Peyer's patch (tissue), 4 donors: ENCODE measurements around the gene BANP. TPM values are rescaled to one million over a fixed set of nuclear protein-coding genes. Genes with fewer than 3 reads are reported as not detected.
"Not testable (repeated sequence)": the region's sequence is repeated elsewhere in the genome, so short reads cannot be mapped to it uniquely, and the experiment has no call there.

ENCODE experiments used
- DNase-seq, 3 donors: peaks; one replicate each; pipeline ENCODE4 v3.0.0-alpha.2; 2017 to 2019
- H3K27ac ChIP-seq, 4 donors: fragments of 200-600 bp; sonication (generic); one replicate each; pipeline ENCODE4 v1.5.1; 2016 to 2019
- H3K27me3 ChIP-seq, 2 donors: fragments of 200-600 bp; sonication (generic); one replicate each; pipeline ENCODE4 v1.5.1; 2019
- H3K36me3 ChIP-seq, 3 donors: fragments of 200-600 bp; sonication (generic); one replicate each; pipeline ENCODE4 v1.5.1; 2016 to 2019
- H3K4me1 ChIP-seq, 4 donors: fragments of 200-600 bp; sonication (generic); one replicate each; pipeline ENCODE4 v1.5.1; 2016 to 2019
- H3K4me3 ChIP-seq, 4 donors: fragments of 200-600 bp; sonication (generic); 1 replicate in 3 of 4; 2 replicates in 1 of 4; pipeline ENCODE4 v1.5.1; 2016 to 2019; ENCODE audit warnings: mild to moderate bottlenecking in 1 of 4
- H3K9me3 ChIP-seq, 4 donors: fragments of 200-600 bp; sonication (generic); one replicate each; pipeline ENCODE4 v1.5.1; 2016 to 2019; ENCODE audit warnings: mild to moderate bottlenecking in 1 of 4
- CTCF ChIP-seq, 6 experiments: fragments of 450-650 bp in 4 of 6; fragments of 200-600 bp in 2 of 6; sonication (generic) in 1 of 6; IDR thresholded peaks; one replicate each; pipeline ENCODE4 v1.5.1; 2017 to 2019; ENCODE audit warnings: antibody characterized with exemption in 6 of 6, mild to moderate bottlenecking in 3 of 6, moderate library complexity in 1 of 6
- POLR2A ChIP-seq, 2 donors: fragments of 450-650 bp; IDR thresholded peaks; one replicate each; pipeline ENCODE4 v1.5.1; 2017; ENCODE audit warnings: antibody characterized with exemption in 2 of 2, mild to moderate bottlenecking in 2 of 2, moderate library complexity in 2 of 2
- total RNA-seq, 4 donors: library from RNA; depleted of rRNA; stranded (reverse); fragments of >200 nt; gene quantifications; one replicate each; pipeline ENCODE4 v1.1.0, GENCODE V29; 2016

BANP gene, protein sequence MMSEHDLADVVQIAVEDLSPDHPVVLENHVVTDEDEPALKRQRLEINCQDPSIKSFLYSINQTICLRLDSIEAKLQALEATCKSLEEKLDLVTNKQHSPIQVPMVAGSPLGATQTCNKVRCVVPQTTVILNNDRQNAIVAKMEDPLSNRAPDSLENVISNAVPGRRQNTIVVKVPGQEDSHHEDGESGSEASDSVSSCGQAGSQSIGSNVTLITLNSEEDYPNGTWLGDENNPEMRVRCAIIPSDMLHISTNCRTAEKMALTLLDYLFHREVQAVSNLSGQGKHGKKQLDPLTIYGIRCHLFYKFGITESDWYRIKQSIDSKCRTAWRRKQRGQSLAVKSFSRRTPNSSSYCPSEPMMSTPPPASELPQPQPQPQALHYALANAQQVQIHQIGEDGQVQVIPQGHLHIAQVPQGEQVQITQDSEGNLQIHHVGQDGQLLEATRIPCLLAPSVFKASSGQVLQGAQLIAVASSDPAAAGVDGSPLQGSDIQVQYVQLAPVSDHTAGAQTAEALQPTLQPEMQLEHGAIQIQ
- total RNA-seq, result 100 to 1,000 TPM in 1 of 4 donors, 10 to 100 TPM in 3; 27.6 to 113 (median 42.7) TPM

GRCh38 chr16:87950765-87951551 lies at the start of gene BANP:
TSS of gene BANP (plus strand) at chr16:87951434. CDS start at chr16:87975116, 23,682 bp downstream.
- Histone ChIP-seq H3K27me3 (no peaks in the 10 kb centered on the region), H3K27ac (peak within 1 kb of the TSS; percentile 96 to 98 (median 98)), H3K36me3 (no peaks in the 10 kb centered on the region)

DNA sequence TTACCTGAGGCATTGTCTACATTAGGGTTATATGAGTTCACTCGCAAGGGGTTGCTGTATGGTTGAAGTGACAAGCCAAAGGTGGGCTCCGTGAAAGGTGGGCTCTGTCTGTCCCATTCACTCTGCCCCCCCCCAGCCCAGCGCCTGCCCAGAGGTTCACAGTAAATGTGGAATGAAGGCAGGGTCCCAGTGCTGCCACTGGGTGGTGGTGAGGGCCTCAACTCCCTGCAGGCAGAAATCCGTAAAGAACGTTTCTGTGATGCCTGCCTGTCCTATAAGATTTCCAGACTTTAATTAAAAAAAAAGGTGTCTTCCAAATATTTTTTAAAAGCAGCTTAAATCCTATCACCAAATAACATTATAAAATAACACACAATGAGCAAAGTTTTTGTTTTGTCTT lies 46.3 kb upstream of the BANP start:
- not testable (repeated sequence) for H3K27me3 ChIP-seq, H3K4me1 ChIP-seq, H3K9me3 ChIP-seq, H3K36me3 ChIP-seq, H3K27ac ChIP-seq, H3K4me3 ChIP-seq, DNase-seq

More at GRCh38 chr16:87950765-87951551, at the start of gene BANP:
- TF ChIP-seq POLR2A (IDR thresholded peaks at IDR 0.05) (peak in 1 of 2 donors; percentile 51), CTCF (IDR thresholded peaks at IDR 0.05) (peak; percentile 57 to 73 (median 68))
- Histone ChIP-seq H3K4me3 (peak within 1 kb of the TSS; percentile 86 to 99 (median 98)), H3K9me3 (no peaks in the 10 kb centered on the region), H3K4me1 (peaks cover 0 to 44% (median 16%) of the 10 kb centered on the region in 4 donors)
- peak; percentile 96 to 99 (median 99) for DNase-seq

- not testable (repeated sequence) for H3K4me1 ChIP-seq, H3K27me3 ChIP-seq, H3K4me3 ChIP-seq, H3K36me3 ChIP-seq, H3K27ac ChIP-seq, H3K9me3 ChIP-seq, DNase-seq
Observed at GRCh38 chr16:87905521-87905920, 45.7 kb upstream of the BANP start.

DNA sequence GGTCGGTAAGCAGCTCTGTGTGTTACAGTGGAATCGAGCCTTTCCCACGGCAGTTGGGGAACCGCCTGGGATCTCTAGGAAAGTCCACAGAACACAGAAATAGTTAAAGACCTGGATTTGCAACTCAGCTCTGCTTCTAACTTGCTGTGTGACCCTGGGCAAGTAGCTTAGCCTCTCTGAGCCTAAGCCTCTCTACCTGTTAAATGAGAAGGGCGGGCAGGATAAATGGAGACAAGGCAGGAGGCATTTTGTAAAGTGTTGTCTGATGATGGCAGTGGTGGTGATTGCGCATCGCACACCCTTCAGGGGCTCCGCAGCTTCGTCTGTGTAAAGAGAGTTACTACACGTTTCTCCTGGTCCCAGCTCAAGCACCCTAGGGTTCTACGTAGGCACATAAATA lies 43.1 kb upstream of the BANP start:
- not testable (repeated sequence) for H3K4me1 ChIP-seq, H3K36me3 ChIP-seq, H3K9me3 ChIP-seq, H3K27ac ChIP-seq, H3K27me3 ChIP-seq, DNase-seq, H3K4me3 ChIP-seq

DNA sequence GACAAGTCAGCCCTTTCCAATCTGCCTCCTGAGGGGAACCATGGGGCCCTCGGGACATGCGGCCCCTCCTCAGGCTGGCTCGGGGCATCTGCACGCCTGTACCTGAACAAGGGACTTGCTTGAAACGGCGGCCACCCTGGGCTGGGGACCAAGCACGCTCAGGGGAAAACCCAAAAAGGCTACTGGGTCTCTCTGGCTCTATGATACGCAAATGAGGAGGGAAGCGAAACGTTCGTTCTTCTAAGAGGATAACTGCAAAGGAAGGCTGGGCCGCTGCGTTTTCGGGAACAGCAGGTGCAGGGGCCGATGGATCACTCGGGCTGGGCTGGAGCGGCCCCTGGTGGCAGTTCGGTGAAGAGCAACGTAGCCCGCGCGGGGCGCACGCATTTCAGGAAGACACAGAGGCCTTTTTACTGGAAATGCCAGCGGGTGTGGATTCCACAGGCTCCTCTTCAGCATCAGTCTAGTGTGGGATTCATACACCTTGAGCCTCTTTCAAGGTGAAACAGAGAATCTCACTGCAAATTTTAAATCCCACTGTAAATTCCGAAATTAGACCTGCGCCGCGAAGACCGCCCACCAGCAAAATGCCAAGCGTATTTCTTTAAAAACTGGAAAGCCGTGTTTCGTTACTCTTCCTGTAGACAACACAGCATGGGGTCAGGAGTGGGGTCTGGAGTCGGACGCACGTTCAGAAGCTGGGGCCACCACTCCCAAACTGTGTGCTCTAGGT lies 41.9 kb upstream of the BANP start:
- DNase-seq, result peak; percentile 73 to 89 (median 83)
- H3K36me3 ChIP-seq, H3K9me3 ChIP-seq, H3K27me3 ChIP-seq, H3K4me1 ChIP-seq, H3K27ac ChIP-seq, H3K4me3 ChIP-seq: not testable (repeated sequence)
- peak; percentile 85 to 90 (median 86) for TF ChIP-seq CTCF (IDR thresholded peaks at IDR 0.05)

- peak overlapping the region in 1 of 4 donors; percentile 17 for H3K27ac ChIP-seq
- not testable (repeated sequence) for H3K4me1 ChIP-seq
Observed at GRCh38 chr16:87911106-87911763, 40.0 kb upstream of the BANP start.

DNA sequence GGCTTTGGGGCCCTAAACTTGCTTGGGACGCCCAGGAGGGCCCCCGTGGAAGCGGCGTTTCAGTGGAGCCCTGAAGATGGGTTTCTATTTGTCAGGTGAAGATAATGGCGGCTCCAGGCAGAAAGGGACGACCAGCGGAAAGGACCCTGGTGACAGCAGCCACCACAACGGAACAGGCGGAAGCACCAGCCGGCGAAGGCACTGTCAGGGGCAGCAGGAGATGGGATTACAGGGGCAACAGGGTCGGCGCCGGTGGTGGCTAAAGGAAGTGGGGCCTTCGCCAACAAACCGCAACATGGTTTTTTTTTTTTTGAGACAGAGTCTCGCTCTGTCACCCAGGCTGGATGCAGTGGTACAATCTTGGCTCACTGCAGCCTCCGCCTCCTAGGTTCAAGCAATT lies 38.5 kb upstream of the BANP start:
- not testable (repeated sequence) for H3K27ac ChIP-seq, DNase-seq, H3K9me3 ChIP-seq, H3K4me3 ChIP-seq, H3K36me3 ChIP-seq, H3K27me3 ChIP-seq, H3K4me1 ChIP-seq

More at GRCh38 chr16:87911106-87911763, 40.0 kb upstream of the BANP start:
- not testable (repeated sequence) for H3K9me3 ChIP-seq, H3K4me3 ChIP-seq, H3K27me3 ChIP-seq, H3K36me3 ChIP-seq
- peak in 1 of 3 donors; percentile 66 for DNase-seq

DNA sequence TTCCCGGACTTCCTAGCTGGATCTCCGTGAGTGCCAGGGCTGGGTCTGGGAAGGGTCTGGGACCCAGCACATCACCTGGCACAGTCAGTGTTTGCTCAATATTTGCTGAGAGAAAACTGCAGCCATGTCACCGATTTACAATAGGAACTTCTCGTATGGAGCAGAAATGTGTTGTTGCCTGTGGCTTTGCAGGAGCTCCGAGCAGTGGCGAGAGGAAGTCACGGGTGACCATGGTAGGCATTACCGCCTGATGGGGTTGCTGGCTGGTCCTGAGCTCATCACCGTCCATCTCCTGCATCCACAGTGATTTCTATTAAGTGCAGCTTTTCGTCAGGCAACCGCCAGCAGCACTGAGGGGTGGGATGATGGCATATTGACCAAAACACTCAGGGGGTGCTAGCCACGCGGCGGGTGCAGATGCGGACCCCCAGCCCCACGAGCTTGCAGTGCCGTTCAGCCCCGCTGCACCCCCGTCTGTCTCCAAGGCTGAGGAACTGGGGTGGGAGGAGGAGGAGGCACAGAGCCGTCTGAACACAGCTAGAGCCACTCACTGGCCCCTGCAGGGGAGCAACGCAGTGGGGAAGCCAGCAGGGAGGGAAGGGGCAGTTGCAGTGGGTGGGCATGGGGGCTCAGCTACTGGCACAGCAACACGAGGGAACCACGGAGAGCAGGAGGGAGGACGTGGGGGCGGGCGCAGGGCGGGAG lies 37.1 kb upstream of the BANP start:
- H3K4me1 ChIP-seq, H3K27me3 ChIP-seq, H3K27ac ChIP-seq: not testable (repeated sequence)

More for the DNA sequence above, 37.1 kb upstream of the BANP start:
- not testable (repeated sequence) for H3K36me3 ChIP-seq, H3K4me3 ChIP-seq, DNase-seq, H3K9me3 ChIP-seq
